Colonic mucosa (tissue), 4 donors: ENCODE data around the gene PIAS4. TPM values are rescaled to one million over a fixed set of nuclear protein-coding genes. Genes with fewer than 3 reads are reported as not detected.
A peak's percentile ranks its signal among the peaks of the same experiment; 100 is the strongest.

ENCODE experiments used
- DNase-seq: peaks from one replicate; pipeline ENCODE4 v3.0.0-alpha.2; 2020
- H3K27ac ChIP-seq: fragments of 200-600 bp; one replicate; pipeline ENCODE4 v1.8.0; 2021
- H3K27me3 ChIP-seq: fragments of 200-600 bp; one replicate; pipeline ENCODE4 v1.8.0; 2021
- H3K36me3 ChIP-seq: fragments of 200-600 bp; one replicate; pipeline ENCODE4 v1.8.0; 2021
- H3K4me1 ChIP-seq: fragments of 200-600 bp; one replicate; pipeline ENCODE4 v1.8.0; 2021; ENCODE audit warnings: mild to moderate bottlenecking
- H3K4me3 ChIP-seq: fragments of 200-600 bp; one replicate; pipeline ENCODE4 v1.8.0; 2021
- H3K9ac ChIP-seq, 2 donors: one replicate each; pipeline ENCODE4 v1.7.0; 2013; ENCODE audit warnings: control low read depth in 2 of 2, low read depth in 2 of 2, low read length in 2 of 2
- H3K9me3 ChIP-seq: fragments of 200-600 bp; one replicate; pipeline ENCODE4 v1.8.0; 2021
- intact Hi-C: fragments of 100-400 bp; cut with DNase I; formaldehyde crosslinking; loops from one replicate; pipeline ENCODE4 v1.14.1; 2022
- total RNA-seq, 2 donors: library from RNA; stranded (reverse); fragmentation: NEBNext Ultra II Directional in 1 of 2; extraction: Animal tissue kit (Norgen Biotek cat#: 25700) in 1 of 2; gene quantifications; one replicate each; pipeline ENCODE4 v1.2.1, GENCODE V29; 2021
- TF ChIP-seq, protein P1 (sequence below): fragments of 200-600 bp; IDR thresholded peaks from one replicate; pipeline ENCODE4 v1.8.0; 2022; ENCODE audit warnings: antibody characterized with exemption, mild to moderate bottlenecking
- donor health status: healthy.
- donor health status: DM: no; HTN: no; CAD: no.
- donor health status: DM: no; HTN: no; CAD: no.

The PIAS4 gene
- total RNA-seq, 2 donors from 2014 or later, result 29.9 to 31.5 TPM

DNA sequence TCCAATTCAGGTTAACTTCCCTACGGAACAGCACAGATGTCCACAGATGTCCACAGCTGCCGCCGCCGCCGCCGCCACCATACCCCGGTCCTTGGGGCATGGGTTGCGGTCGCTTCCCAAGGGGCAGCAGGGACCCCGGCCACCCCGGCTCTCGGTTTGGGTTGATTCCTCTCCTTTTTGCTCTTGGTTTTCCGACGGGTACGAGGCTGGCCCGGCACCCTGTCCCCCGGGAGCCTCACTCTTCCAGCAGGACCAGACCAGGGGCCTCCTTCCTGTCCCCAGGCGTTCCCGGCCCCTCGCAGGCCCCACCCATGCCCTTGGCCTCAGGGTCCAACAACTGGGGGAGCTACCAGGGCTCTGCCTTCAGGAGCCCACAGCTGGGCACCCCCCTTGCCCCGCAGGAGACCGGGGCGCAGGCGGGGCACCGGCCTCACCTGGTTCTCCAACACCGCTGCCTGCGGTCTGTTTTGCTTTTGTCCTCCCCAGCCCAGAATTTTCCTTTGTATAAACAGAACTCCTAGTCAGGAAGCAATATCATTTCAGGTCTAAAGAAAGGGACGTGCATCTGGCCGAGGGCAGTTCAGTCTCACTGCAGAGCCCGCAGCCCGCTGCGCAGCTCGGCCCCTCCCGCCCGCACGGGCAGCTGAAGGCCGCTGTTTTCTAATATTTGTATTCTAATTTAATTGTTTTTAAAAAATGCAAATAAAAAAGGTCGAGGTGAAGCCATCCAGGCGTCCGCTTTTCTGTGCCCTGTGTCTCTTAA, 31.3 kb downstream of the PIAS4 start:
- Histone ChIP-seq H3K4me1 (no peaks in the 10 kb centered on the region), H3K9ac (no peak overlapping the region), H3K4me3 (no peak overlapping the region), H3K9me3 (no peaks in the 10 kb centered on the region), H3K27ac (no peak overlapping the region), H3K36me3 (no peaks in the 10 kb centered on the region), H3K27me3 (no peaks in the 10 kb centered on the region)
- TF ChIP-seq, protein P1, sequence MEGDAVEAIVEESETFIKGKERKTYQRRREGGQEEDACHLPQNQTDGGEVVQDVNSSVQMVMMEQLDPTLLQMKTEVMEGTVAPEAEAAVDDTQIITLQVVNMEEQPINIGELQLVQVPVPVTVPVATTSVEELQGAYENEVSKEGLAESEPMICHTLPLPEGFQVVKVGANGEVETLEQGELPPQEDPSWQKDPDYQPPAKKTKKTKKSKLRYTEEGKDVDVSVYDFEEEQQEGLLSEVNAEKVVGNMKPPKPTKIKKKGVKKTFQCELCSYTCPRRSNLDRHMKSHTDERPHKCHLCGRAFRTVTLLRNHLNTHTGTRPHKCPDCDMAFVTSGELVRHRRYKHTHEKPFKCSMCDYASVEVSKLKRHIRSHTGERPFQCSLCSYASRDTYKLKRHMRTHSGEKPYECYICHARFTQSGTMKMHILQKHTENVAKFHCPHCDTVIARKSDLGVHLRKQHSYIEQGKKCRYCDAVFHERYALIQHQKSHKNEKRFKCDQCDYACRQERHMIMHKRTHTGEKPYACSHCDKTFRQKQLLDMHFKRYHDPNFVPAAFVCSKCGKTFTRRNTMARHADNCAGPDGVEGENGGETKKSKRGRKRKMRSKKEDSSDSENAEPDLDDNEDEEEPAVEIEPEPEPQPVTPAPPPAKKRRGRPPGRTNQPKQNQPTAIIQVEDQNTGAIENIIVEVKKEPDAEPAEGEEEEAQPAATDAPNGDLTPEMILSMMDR, result no peak
- no peak for DNase-seq
- intact Hi-C loops, result no loop called here

DNA sequence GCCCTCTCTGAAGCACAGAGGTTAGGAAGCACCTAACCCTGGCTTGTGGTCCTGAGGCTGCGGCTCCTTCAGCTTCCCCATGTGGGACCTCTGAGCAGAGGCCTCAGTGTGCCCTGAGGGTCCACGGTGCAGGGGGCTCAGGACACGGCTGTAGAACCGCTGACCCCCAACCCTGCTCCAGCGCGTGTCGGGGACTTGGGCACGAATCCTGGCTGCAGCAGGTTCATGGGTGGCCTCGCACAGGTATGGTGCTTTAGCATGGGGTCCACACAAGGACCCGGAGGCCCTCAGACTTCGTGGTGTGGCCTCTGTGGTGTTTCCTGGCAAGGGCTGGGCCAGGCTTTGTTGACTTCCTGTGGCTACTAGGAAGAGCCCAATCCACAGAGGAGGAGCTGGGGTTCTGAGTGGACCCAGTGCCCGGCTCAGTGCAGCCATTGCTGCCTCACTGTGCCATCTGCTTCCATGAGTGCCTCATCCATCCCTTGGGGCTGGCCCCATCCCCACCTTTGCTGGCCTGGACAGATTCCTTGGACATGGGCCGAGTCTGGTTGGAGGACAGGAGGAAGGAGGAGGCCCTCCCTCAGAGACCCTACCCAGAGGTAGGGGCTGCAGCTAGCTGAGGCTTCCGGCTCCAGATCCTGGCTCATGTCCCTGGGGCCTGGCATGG, 34.7 kb downstream of the PIAS4 start:
- no peaks in the 10 kb centered on the region for H3K9me3 ChIP-seq
- H3K27me3 ChIP-seq, result no peaks in the 10 kb centered on the region
- H3K4me1 ChIP-seq, result no peaks in the 10 kb centered on the region
- no peaks in the 10 kb centered on the region for H3K36me3 ChIP-seq
- no peak overlapping the region for H3K4me3 ChIP-seq
- TF ChIP-seq, protein P1, result no peak
- intact Hi-C loops, result loop anchor here (5.0 kb wide), 1 partner anchor 35 kb away; the partner anchor contains the start of gene PIAS4
- H3K27ac ChIP-seq, result no peak overlapping the region
- no peak overlapping the region for H3K9ac ChIP-seq
- DNase-seq, result no peak

DNA sequence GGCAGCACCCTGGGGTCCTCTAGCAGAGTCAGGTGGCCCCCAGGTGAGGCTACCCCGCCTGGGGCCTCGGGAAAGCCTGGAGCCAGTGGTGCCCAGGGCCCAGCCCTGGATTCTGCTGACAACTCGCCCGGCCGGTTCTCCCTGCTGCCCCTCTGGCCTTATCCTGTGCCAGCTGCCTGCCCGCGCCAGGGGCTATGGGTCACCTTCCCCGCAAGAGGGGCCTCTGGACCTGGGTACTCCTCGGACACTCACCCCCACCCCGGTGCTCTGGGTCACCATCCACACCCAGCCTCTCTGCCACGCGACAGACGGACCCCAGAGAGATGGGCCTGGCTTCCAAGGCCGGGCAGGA, 35.2 kb downstream of the PIAS4 start:
- H3K27me3 ChIP-seq, result no peaks in the 10 kb centered on the region
- H3K36me3 ChIP-seq, result no peaks in the 10 kb centered on the region
- no peak overlapping the region for H3K4me3 ChIP-seq
- H3K4me1 ChIP-seq, result no peaks in the 10 kb centered on the region
- H3K27ac ChIP-seq, result no peak overlapping the region
- intact Hi-C loops, result loop anchor here (5.0 kb wide), 1 partner anchor 35 kb away; the partner anchor contains the start of gene PIAS4
- no peak overlapping the region for H3K9ac ChIP-seq
- peak; percentile 62 for DNase-seq
- TF ChIP-seq, protein P1, result no peak
- H3K9me3 ChIP-seq, result no peaks in the 10 kb centered on the region

DNA sequence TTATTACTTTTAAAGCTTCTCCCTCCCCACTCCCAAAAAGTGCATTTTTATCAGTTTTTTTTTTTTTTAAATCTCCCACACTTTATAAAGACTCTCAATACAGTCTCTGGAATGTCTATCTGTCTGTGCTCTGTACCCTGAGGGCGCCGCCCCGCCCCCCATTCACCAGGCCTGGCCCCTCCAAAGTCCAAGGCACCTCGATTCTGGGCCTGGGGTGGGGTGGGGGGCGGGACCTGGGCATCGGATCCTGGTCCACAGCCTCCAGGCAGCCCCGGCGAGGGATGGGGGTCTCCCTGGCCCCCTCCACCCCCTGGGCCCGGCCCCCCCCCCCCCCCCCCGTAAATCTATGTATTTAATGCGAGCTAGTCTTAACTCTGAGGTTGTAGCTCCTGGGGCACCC, 35.9 kb downstream of the PIAS4 start:
- Histone ChIP-seq H3K27me3 (no peaks in the 10 kb centered on the region), H3K36me3 (no peaks in the 10 kb centered on the region), H3K9me3 (no peaks in the 10 kb centered on the region), H3K27ac (no peak overlapping the region), H3K4me1 (no peaks in the 10 kb centered on the region), H3K9ac (no peak overlapping the region), H3K4me3 (no peak overlapping the region)
- no peak for DNase-seq
- intact Hi-C loops, result loop anchor here (5.0 kb wide), 1 partner anchor 36 kb away; the partner anchor contains the start of gene PIAS4
- TF ChIP-seq, protein P1, result no peak

DNA sequence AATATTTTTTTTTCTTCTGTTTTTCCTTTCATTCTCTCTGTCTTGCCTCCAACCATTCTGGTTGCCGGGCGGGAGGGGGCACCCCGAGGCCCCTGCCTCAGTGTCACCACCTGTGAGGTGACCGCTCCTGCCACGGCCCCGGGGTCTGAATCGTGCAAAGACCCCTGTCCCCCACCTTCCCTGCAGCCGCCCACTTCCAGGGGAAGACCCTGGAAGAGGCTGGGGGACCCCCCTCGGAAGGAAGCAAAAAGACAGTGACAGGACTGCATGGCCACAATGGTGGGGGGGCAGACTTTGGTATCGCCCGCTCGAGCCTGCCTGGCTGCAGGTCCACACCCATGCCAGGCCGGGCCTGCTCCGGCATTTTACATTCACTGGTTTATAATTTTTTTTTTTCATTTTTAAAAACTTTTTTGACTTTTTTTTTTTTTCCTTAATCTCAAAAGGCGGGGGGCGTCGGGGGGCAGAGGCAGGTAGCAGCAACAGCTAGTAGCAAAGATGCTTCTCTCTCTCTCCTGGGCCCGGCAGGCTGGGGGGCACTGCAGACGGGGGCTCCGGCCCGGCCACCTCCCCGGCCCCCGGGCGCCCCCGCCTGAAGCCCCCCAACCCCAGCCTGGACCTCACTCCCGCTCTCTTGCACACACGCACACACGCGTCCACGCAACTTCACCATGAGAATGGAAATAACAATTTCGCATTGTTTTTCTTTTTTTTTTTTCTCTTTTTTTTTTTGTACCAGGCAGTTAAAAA, 36.6 kb downstream of the PIAS4 start:
- Histone ChIP-seq H3K4me3 (no peak overlapping the region), H3K4me1 (no peaks in the 10 kb centered on the region), H3K36me3 (no peaks in the 10 kb centered on the region), H3K27ac (no peak overlapping the region), H3K27me3 (no peaks in the 10 kb centered on the region), H3K9ac (peak overlapping the region in 1 of 2 donors; percentile 24), H3K9me3 (no peaks in the 10 kb centered on the region)
- TF ChIP-seq, protein P1, result no peak
- intact Hi-C loops, result loop anchor here (5.0 kb wide), 1 partner anchor 37 kb away; the partner anchor contains the start of gene PIAS4
- DNase-seq, result no peak
